CD4-positive, alpha-beta T cell treated with Interleukin-2 at 100 ng/mL for 4 hours (primary cell): ENCODE results near the gene ZNF211.

Experiments
- DNase-seq: peaks from one replicate; pipeline ENCODE4 v3.0.0-alpha.2; 2020; ENCODE audit warnings: low spot score

ZNF211 gene

GRCh38 chr19:57632987-57633831, at the start of gene ZNF211:
Gene ZNF211, plus strand, starts transcription at chr19:57633168. Its CDS starts 179 bp downstream, at chr19:57633347.
- peak; percentile 92 for DNase-seq

GRCh38 chr19:57583521-57584416, 49.2 kb upstream of the ZNF211 start, which contains the start of gene ZIK1:
Gene ZIK1, plus strand, starts transcription at chr19:57584145. Its CDS starts 212 bp downstream, at chr19:57584357.
- peak; percentile 93 for DNase-seq

DNA sequence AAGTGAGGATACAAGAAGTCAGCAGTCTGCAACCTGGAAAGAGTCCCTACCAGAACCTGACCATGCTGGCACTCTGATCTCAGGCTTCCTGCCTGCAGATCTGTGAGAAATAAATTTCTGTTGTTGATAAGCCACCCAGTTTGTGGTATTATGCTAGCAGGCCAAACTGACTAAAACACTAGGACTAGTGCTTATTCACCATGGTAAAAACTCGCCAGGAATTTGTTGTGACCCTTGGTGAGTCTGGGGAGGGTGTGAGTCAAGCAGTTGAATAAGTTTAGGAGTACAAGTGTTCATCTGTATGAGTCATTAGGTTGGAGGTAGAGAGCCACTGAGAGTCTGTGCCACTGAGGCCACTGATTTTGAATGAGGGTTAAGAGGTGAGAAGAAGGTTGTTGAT, 45.4 kb upstream of the ZNF211 start:
- no peak for DNase-seq

DNA sequence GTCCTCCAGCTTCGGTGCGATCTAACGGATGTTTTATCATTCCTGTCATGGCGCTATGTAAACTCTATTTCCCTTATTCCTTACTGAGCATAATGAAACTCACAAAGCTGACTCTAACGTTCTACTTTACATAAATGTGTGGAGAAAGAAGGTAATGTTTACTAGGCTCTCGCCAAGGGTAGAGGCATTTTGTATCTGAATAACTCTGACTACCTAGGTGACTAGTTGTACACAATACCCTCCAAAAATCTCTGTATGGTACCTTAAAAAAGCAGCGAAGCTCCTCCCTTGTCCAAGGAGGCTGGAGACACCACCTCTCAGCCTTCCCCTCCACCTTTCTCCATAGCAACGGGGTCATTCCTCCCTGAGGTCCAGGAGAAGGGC, 33.6 kb upstream of the ZNF211 start:
- no peak for DNase-seq

GRCh38 chr19:57599761-57600383, 33.1 kb upstream of the ZNF211 start, which contains the start of gene ZNF530:
Gene ZNF530, plus strand, starts transcription at chr19:57599885. Its CDS starts 4,461 bp downstream, at chr19:57604346.
- peak; percentile 90 for DNase-seq

GRCh38 chr19:57606931-57607330, 26.0 kb upstream of the ZNF211 start:
- no peak for DNase-seq

GRCh38 chr19:57611113-57611512, 21.9 kb upstream of the ZNF211 start:
- no peak for DNase-seq

GRCh38 chr19:57613941-57614743, 18.8 kb upstream of the ZNF211 start, which contains the start of gene ZNF134:
Gene ZNF134, plus strand, starts transcription at chr19:57614242. Its CDS starts 5,227 bp downstream, at chr19:57619469.
- peak; percentile 93 for DNase-seq

GRCh38 chr19:57615346-57615745, 17.6 kb upstream of the ZNF211 start:
- DNase-seq, result no peak

DNA sequence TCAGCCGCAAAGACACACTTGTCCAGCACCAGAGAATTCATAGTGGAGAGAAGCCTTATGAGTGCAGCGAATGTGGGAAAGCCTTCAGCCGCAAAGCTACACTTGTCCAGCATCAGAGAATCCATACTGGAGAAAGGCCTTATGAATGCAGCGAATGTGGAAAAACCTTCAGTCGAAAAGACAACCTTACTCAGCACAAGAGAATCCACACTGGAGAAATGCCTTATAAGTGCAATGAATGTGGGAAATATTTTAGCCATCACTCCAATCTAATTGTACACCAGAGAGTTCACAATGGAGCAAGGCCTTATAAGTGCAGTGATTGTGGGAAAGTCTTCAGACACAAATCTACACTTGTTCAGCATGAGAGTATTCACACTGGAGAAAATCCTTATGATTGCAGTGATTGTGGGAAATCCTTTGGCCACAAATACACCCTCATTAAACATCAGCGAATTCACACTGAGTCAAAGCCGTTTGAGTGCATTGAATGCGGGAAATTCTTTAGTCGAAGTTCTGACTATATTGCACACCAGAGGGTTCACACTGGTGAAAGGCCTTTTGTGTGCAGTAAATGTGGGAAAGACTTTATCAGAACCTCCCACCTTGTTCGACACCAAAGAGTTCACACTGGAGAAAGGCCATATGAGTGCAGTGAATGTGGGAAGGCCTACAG, 12.2 kb upstream of the ZNF211 start:
- no peak for DNase-seq

DNA sequence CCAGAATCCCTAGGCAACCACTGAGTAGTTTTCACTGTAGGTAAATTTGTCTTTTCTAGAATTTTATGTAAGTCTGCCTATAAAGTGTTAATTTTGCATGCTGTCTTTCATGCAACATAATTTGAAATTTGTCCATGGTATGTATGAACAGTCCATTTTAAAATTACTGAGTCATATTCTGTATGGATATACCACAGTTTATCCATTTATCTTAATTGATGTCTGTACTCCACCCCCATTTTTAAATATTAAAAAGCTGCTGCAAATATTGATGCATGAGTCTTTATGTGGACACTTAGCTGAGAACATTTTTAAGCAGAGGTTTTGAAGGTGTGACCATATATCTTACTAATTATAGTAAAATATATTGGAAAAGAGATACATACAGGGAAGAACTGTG, 9.9 kb upstream of the ZNF211 start:
- no peak for DNase-seq

DNA sequence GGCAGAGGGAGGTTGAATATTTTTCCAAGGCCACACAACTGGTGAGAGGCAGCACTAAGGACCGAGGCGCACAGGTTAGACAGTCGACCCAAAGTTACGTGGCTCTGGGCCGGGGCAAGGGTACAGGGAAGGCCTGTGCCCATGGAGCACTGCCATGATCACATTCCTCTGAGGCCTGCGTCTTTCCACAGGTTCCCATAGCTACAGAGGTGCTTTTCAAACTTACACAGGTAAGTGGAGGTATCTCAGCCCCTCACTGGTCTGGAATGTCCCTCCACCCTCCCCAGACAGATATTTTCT, 814 bp downstream of the ZNF211 start:
- no peak for DNase-seq

GRCh38 chr19:57637379-57637778, 4.4 kb downstream of the ZNF211 start:
- DNase-seq, result no peak

- DNase-seq, result no peak
These were observed 8.8 kb downstream of the ZNF211 start for GRCh38 chr19:57641715-57642234.

GRCh38 chr19:57642396-57643046, 9.6 kb downstream of the ZNF211 start:
- DNase-seq, result no peak

- DNase-seq, result no peak
These were observed 10.8 kb downstream of the ZNF211 start for GRCh38 chr19:57643734-57644133.

- DNase-seq, result no peak
These were observed 15.5 kb downstream of the ZNF211 start for GRCh38 chr19:57648331-57649003.

GRCh38 chr19:57651654-57651996, 18.7 kb downstream of the ZNF211 start:
- DNase-seq, result no peak

GRCh38 chr19:57653689-57654088, 20.7 kb downstream of the ZNF211 start:
- DNase-seq, result no peak

GRCh38 chr19:57655443-57655842, 22.5 kb downstream of the ZNF211 start:
- no peak for DNase-seq
